Measurements from ENCODE around the gene PSMB5.

The PSMB5 gene

DNA sequence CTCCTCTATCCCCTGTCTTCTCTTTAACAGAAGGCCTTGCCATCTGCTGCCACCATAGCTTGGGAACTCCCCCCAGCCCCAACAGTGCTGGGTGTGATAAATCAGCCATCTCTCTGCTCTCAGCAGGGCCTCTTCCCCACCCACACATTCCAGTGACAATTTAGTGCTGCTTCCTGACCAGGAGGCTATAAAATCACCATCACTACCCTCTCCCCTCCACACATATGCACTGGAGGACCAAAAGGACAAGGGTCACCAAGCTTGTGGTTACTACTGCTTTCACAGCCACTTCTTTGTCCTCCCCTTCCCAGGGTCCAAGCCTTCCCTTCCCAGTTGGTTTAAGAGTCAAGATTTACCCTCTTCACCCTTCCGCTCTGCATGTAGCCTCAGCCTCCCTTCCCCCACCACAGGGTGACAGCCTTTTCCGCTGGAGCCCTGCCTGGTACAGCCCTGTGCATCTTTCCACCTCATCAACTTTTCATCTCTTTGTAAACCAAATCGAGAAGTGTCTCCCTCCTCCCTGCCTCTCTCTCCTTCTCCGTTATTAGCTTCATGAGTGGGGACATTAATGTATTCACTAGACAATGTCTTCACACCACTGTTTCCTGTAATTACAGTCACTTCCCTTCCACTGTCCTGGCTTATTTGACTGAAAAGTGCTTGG lies 9.4 kb downstream of the PSMB5 start:
- DNase-seq (ENCODE audit: low read depth, low spot score): no peak
- Histone ChIP-seq H3K36me3 (ENCODE audit: control insufficient read depth, insufficient read depth, low read length) (peaks cover 17% of the 10 kb centered on the region), H3K27ac (ENCODE audit: low read length) (no peak overlapping the region), H3K4me1 (ENCODE audit: control insufficient read depth, insufficient read depth, low read length) (no peaks in the 10 kb centered on the region), H3K9me3 (ENCODE audit: control insufficient read depth, insufficient read depth, low read length) (no peaks in the 10 kb centered on the region), H3K4me3 (ENCODE audit: low read length) (no peak overlapping the region), H3K27me3 (ENCODE audit: control insufficient read depth, insufficient read depth, low read length) (no peaks in the 10 kb centered on the region)
- no CpG with 5 or more reads among the region's 4 CpGs for WGBS (ENCODE audit: insufficient coverage, insufficient read length)

- peaks cover 17% of the 10 kb centered on the region for H3K36me3 ChIP-seq (ENCODE audit: control insufficient read depth, insufficient read depth, low read length)
- no peak overlapping the region for H3K27ac ChIP-seq (ENCODE audit: low read length)
- 100% methylated on average over 2 of the region's 7 CpGs for WGBS (ENCODE audit: insufficient coverage, insufficient read length)
- no peak overlapping the region for H3K4me3 ChIP-seq (ENCODE audit: low read length)
- H3K4me1 ChIP-seq (ENCODE audit: control insufficient read depth, insufficient read depth, low read length): no peaks in the 10 kb centered on the region
- no peak for DNase-seq (ENCODE audit: low read depth, low spot score)
- no peaks in the 10 kb centered on the region for H3K27me3 ChIP-seq (ENCODE audit: control insufficient read depth, insufficient read depth, low read length)
- no peaks in the 10 kb centered on the region for H3K9me3 ChIP-seq (ENCODE audit: control insufficient read depth, insufficient read depth, low read length)
These were observed 10.1 kb downstream of the PSMB5 start for GRCh38 chr14:23024612-23025075.

DNA sequence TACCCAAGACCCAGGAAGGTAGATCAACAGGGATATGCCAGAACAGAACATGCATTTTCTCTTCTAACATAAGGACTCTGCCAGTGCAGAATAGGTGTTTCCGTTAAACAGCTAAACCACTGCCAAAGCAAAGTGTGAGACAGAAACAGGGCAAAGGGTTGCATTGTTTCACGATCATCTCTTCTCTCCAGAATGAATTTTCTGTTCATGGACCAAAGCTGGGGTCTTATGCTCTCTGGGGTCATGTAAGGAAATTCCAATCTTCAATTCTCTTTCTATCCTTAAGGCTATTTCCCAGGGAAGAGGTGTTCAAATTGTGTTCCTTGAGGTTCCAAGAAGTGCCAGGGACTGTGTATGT lies 10.9 kb downstream of the PSMB5 start:
- Histone ChIP-seq H3K9me3 (ENCODE audit: control insufficient read depth, insufficient read depth, low read length) (no peaks in the 10 kb centered on the region), H3K27ac (ENCODE audit: low read length) (no peak overlapping the region), H3K4me1 (ENCODE audit: control insufficient read depth, insufficient read depth, low read length) (no peaks in the 10 kb centered on the region), H3K36me3 (ENCODE audit: control insufficient read depth, insufficient read depth, low read length) (peaks cover 13% of the 10 kb centered on the region), H3K27me3 (ENCODE audit: control insufficient read depth, insufficient read depth, low read length) (no peaks in the 10 kb centered on the region), H3K4me3 (ENCODE audit: low read length) (no peak overlapping the region)
- no peak for DNase-seq (ENCODE audit: low read depth, low spot score)
- WGBS (ENCODE audit: insufficient coverage, insufficient read length): no CpG with 5 or more reads among the region's 2 CpGs

GRCh38 chr14:23023022-23023794 lies 11.5 kb downstream of the PSMB5 start:
- H3K9me3 ChIP-seq (ENCODE audit: control insufficient read depth, insufficient read depth, low read length): no peaks in the 10 kb centered on the region
- no peak overlapping the region for H3K4me3 ChIP-seq (ENCODE audit: low read length)
- WGBS (ENCODE audit: insufficient coverage, insufficient read length): no CpG with 5 or more reads among the region's 8 CpGs
- H3K36me3 ChIP-seq (ENCODE audit: control insufficient read depth, insufficient read depth, low read length): peaks cover 11% of the 10 kb centered on the region
- no peak overlapping the region for H3K27ac ChIP-seq (ENCODE audit: low read length)
- no peaks in the 10 kb centered on the region for H3K4me1 ChIP-seq (ENCODE audit: control insufficient read depth, insufficient read depth, low read length)
- no peaks in the 10 kb centered on the region for H3K27me3 ChIP-seq (ENCODE audit: control insufficient read depth, insufficient read depth, low read length)
- no peak for DNase-seq (ENCODE audit: low read depth, low spot score)

GRCh38 chr14:23021889-23022442 lies 12.7 kb downstream of the PSMB5 start:
- no peak for DNase-seq (ENCODE audit: low read depth, low spot score)
- no CpG with 5 or more reads among the region's 7 CpGs for WGBS (ENCODE audit: insufficient coverage, insufficient read length)
- no peak overlapping the region for H3K27ac ChIP-seq (ENCODE audit: low read length)
- H3K4me1 ChIP-seq (ENCODE audit: control insufficient read depth, insufficient read depth, low read length): no peaks in the 10 kb centered on the region
- H3K27me3 ChIP-seq (ENCODE audit: control insufficient read depth, insufficient read depth, low read length): no peaks in the 10 kb centered on the region
- no peak overlapping the region for H3K4me3 ChIP-seq (ENCODE audit: low read length)
- H3K36me3 ChIP-seq (ENCODE audit: control insufficient read depth, insufficient read depth, low read length): peaks cover 11% of the 10 kb centered on the region
- no peaks in the 10 kb centered on the region for H3K9me3 ChIP-seq (ENCODE audit: control insufficient read depth, insufficient read depth, low read length)

- no CpG with 5 or more reads among the region's 9 CpGs for WGBS (ENCODE audit: insufficient coverage, insufficient read length)
- no peak for DNase-seq (ENCODE audit: low read depth, low spot score)
- Histone ChIP-seq H3K4me1 (ENCODE audit: control insufficient read depth, insufficient read depth, low read length) (no peaks in the 10 kb centered on the region), H3K36me3 (ENCODE audit: control insufficient read depth, insufficient read depth, low read length) (peaks cover 11% of the 10 kb centered on the region), H3K27me3 (ENCODE audit: control insufficient read depth, insufficient read depth, low read length) (no peaks in the 10 kb centered on the region), H3K4me3 (ENCODE audit: low read length) (no peak overlapping the region), H3K9me3 (ENCODE audit: control insufficient read depth, insufficient read depth, low read length) (no peaks in the 10 kb centered on the region), H3K27ac (ENCODE audit: low read length) (no peak overlapping the region)
These were observed 13.3 kb downstream of the PSMB5 start for GRCh38 chr14:23021434-23021833.

DNA sequence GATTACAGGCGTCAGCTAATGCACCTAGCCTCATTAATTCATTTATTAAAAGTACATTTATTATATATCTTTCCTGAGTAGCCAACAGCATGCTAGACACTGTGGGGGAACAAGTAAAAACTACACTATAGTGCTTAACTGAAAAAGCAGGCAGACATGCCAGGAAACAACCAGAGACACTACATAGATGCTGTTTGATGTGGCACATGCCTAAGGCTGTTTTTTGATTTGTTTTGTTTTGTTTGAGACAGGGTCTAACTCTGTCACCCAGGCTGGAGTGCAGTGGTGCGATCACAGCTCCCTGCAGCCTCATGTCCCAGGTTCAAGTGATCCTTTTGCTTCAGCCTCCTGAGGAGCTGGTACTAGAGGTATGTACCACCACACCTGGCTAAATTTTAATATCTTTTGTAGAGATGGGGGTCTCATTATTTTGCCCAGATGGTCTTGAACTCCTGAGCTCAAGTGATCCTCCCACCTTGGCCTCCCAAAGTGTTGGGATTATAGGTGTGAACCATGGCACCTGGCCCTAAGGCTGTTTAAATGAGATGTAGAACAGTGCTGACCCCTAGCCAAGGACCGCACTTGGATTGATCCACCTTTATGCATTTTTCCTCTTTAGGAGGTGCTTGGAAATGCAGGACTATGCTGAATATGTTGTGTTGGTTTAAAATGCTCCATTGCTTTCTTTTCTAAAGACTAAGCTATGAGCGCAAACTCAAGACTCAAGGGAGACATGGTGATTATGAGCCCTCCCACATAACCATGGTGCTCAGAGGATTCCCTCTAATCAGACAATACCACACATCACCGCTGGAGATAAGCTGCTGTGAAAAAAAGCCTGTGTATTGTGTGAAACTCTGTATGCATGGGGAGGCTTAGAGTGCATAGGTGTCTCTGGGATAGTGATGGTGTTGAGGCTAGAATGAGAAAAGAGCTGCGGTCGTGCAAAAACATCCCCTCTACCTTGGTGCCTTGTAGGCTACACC lies 14.3 kb downstream of the PSMB5 start:
- Histone ChIP-seq H3K27ac (ENCODE audit: low read length) (no peak overlapping the region), H3K9me3 (ENCODE audit: control insufficient read depth, insufficient read depth, low read length) (no peaks in the 10 kb centered on the region), H3K4me3 (ENCODE audit: low read length) (no peak overlapping the region), H3K27me3 (ENCODE audit: control insufficient read depth, insufficient read depth, low read length) (no peaks in the 10 kb centered on the region), H3K4me1 (ENCODE audit: control insufficient read depth, insufficient read depth, low read length) (no peaks in the 10 kb centered on the region), H3K36me3 (ENCODE audit: control insufficient read depth, insufficient read depth, low read length) (peaks cover 7% of the 10 kb centered on the region; the same call in 1 of the 2 replicates)
- no peak for DNase-seq (ENCODE audit: low read depth, low spot score)
- WGBS (ENCODE audit: insufficient coverage, insufficient read length): no CpG with 5 or more reads among the region's 7 CpGs

- H3K36me3 ChIP-seq (ENCODE audit: control insufficient read depth, insufficient read depth, low read length): no peaks in the 10 kb centered on the region
- H3K4me1 ChIP-seq (ENCODE audit: control insufficient read depth, insufficient read depth, low read length): no peaks in the 10 kb centered on the region
- H3K27me3 ChIP-seq (ENCODE audit: control insufficient read depth, insufficient read depth, low read length): no peaks in the 10 kb centered on the region
- no peak overlapping the region for H3K4me3 ChIP-seq (ENCODE audit: low read length)
- no peak for DNase-seq (ENCODE audit: low read depth, low spot score)
- H3K27ac ChIP-seq (ENCODE audit: low read length): no peak overlapping the region
- no peaks in the 10 kb centered on the region for H3K9me3 ChIP-seq (ENCODE audit: control insufficient read depth, insufficient read depth, low read length)
These were observed 16.6 kb downstream of the PSMB5 start for GRCh38 chr14:23018107-23018506.

DNA sequence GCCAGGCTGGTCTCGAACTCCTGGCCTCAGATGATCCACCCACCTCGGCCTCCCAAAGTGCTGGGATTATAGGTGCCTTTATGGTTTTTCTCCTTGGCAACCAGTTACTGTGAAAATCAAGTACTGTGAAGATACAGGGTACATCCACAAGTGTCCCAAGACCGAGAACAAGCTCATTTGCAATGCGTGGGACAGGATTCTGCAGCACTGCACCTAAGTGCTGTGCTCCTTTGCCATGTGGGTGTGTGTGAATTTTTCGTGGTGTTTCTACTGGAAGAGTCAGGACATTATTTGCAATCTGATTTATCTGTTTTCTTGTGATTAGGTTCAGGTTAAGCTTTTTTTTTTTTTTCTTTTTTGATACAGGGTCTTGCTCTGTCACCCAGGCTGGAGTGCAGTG lies 17.6 kb downstream of the PSMB5 start:
- H3K9me3 ChIP-seq (ENCODE audit: control insufficient read depth, insufficient read depth, low read length): no peaks in the 10 kb centered on the region
- no peak for DNase-seq (ENCODE audit: low read depth, low spot score)
- WGBS (ENCODE audit: insufficient coverage, insufficient read length): no CpG with 5 or more reads among the region's 5 CpGs
- H3K27ac ChIP-seq (ENCODE audit: low read length): no peak overlapping the region
- no peak overlapping the region for H3K4me3 ChIP-seq (ENCODE audit: low read length)
- no peaks in the 10 kb centered on the region for H3K27me3 ChIP-seq (ENCODE audit: control insufficient read depth, insufficient read depth, low read length)
- no peaks in the 10 kb centered on the region for H3K4me1 ChIP-seq (ENCODE audit: control insufficient read depth, insufficient read depth, low read length)
- H3K36me3 ChIP-seq (ENCODE audit: control insufficient read depth, insufficient read depth, low read length): no peaks in the 10 kb centered on the region

- no peaks in the 10 kb centered on the region for H3K27me3 ChIP-seq (ENCODE audit: control insufficient read depth, insufficient read depth, low read length)
- no peak for DNase-seq (ENCODE audit: low read depth, low spot score)
- no peak overlapping the region for H3K27ac ChIP-seq (ENCODE audit: low read length)
- H3K36me3 ChIP-seq (ENCODE audit: control insufficient read depth, insufficient read depth, low read length): no peaks in the 10 kb centered on the region
- H3K9me3 ChIP-seq (ENCODE audit: control insufficient read depth, insufficient read depth, low read length): no peaks in the 10 kb centered on the region
- WGBS (ENCODE audit: insufficient coverage, insufficient read length): no CpG with 5 or more reads among the region's 4 CpGs
- H3K4me1 ChIP-seq (ENCODE audit: control insufficient read depth, insufficient read depth, low read length): no peaks in the 10 kb centered on the region
- H3K4me3 ChIP-seq (ENCODE audit: low read length): no peak overlapping the region
These were observed 19.1 kb downstream of the PSMB5 start for GRCh38 chr14:23015618-23016017.
